Body of pancreas (tissue), 4 donors: ENCODE results near the gene PLK1.

Experiments
- CTCF ChIP-seq, 7 experiments: fragments of 450-650 bp in 4 of 7; fragments of 200-600 bp in 3 of 7; sonication (generic) in 3 of 7; IDR thresholded peaks; one replicate each; pipeline ENCODE4 v1.5.1; 2016 to 2019; ENCODE audit warnings: antibody characterized with exemption in 7 of 7
- POLR2A ChIP-seq, 3 donors: fragments of 450-650 bp; IDR thresholded peaks; one replicate each; pipeline ENCODE4 v1.6.1; 2016; ENCODE audit warnings: antibody characterized with exemption in 3 of 3, mild to moderate bottlenecking in 2 of 3

GRCh38 chr16:23682181-23682580 lies 3.5 kb downstream of the PLK1 start:
- TF ChIP-seq CTCF (IDR thresholded peaks at IDR 0.05): no peak
- TF ChIP-seq POLR2A (IDR thresholded peaks at IDR 0.05): no peak
